Parathyroid adenoma (tissue), 2 donors: ENCODE results near the gene PPM1H.

Experiments
- H2AFZ ChIP-seq: fragments of 300-600 bp; sonication (generic); one replicate; pipeline ENCODE4 v1.7.0; 2017; ENCODE audit warnings: antibody characterized with exemption, mild to moderate bottlenecking
- H3K27ac ChIP-seq: fragments of 300-600 bp; sonication (generic); one replicate; pipeline ENCODE4 v1.7.0; 2017
- H3K27me3 ChIP-seq: fragments of 300-600 bp; sonication (generic); one replicate; pipeline ENCODE4 v1.7.0; 2017; ENCODE audit warnings: low read length; ENCODE audit not compliant: control insufficient read depth, insufficient read depth
- H3K36me3 ChIP-seq: fragments of 300-600 bp; sonication (generic); one replicate; pipeline ENCODE4 v1.7.0; 2017; ENCODE audit warnings: low read length; ENCODE audit not compliant: control insufficient read depth, insufficient read depth
- H3K4me1 ChIP-seq: fragments of 300-600 bp; sonication (generic); one replicate; pipeline ENCODE4 v1.7.0; 2017; ENCODE audit warnings: control low read depth
- H3K4me2 ChIP-seq: fragments of 300-600 bp; sonication (generic); one replicate; pipeline ENCODE4 v1.7.0; 2017; ENCODE audit warnings: low read length
- H3K4me3 ChIP-seq: fragments of 300-600 bp; sonication (generic); one replicate; pipeline ENCODE4 v1.7.0; 2017; ENCODE audit warnings: low read depth, low read length
- H3K79me2 ChIP-seq: fragments of 300-600 bp; sonication (generic); one replicate; pipeline ENCODE4 v1.7.0; 2017; ENCODE audit warnings: control low read depth
- H3K9ac ChIP-seq: fragments of 300-600 bp; sonication (generic); one replicate; pipeline ENCODE4 v1.7.0; 2017; ENCODE audit warnings: mild to moderate bottlenecking
- H3K9me3 ChIP-seq: fragments of 300-600 bp; sonication (generic); one replicate; pipeline ENCODE4 v1.7.0; 2017; ENCODE audit warnings: low read length; ENCODE audit not compliant: control insufficient read depth
- TF ChIP-seq, protein P1 (sequence below): fragments of 300-600 bp; sonication (generic); IDR thresholded peaks from one replicate; pipeline ENCODE4 v1.7.0; 2017; ENCODE audit warnings: antibody characterized with exemption, mild to moderate bottlenecking
- donor health status: primary hyperparathyroidism.

The PPM1H gene

DNA sequence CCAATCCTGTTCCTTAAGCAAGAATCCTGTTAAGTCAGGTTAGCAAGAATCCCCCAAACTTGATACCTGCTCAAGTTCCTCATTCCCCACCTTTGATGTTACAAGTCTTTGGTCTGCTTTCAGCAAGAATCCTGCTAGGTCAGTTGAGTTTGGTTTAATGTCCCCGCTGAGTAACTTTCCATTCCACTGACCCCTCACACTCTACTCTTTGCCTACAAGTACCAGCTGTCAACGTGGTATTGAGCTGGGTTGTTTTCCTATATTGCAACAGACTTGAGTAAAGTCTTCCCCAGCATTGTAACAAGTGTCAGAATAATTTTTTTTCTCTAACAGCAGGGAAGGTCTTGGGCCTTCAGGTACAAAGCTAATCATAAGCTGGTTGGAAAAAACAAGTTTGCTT, 6.3 kb downstream of the PPM1H start:
- no peaks in the 10 kb centered on the region for H3K27me3 ChIP-seq
- H3K4me2 ChIP-seq = no peak overlapping the region
- no peaks in the 10 kb centered on the region for H3K36me3 ChIP-seq
- H3K9ac ChIP-seq = no peak overlapping the region
- peaks cover 49% of the 10 kb centered on the region for H3K79me2 ChIP-seq
- TF ChIP-seq, protein P1, sequence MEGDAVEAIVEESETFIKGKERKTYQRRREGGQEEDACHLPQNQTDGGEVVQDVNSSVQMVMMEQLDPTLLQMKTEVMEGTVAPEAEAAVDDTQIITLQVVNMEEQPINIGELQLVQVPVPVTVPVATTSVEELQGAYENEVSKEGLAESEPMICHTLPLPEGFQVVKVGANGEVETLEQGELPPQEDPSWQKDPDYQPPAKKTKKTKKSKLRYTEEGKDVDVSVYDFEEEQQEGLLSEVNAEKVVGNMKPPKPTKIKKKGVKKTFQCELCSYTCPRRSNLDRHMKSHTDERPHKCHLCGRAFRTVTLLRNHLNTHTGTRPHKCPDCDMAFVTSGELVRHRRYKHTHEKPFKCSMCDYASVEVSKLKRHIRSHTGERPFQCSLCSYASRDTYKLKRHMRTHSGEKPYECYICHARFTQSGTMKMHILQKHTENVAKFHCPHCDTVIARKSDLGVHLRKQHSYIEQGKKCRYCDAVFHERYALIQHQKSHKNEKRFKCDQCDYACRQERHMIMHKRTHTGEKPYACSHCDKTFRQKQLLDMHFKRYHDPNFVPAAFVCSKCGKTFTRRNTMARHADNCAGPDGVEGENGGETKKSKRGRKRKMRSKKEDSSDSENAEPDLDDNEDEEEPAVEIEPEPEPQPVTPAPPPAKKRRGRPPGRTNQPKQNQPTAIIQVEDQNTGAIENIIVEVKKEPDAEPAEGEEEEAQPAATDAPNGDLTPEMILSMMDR = no peak
- H3K4me1 ChIP-seq = peaks cover 39% of the 10 kb centered on the region
- H3K27ac ChIP-seq = no peak overlapping the region
- H2AFZ ChIP-seq = no peak overlapping the region
- no peak overlapping the region for H3K4me3 ChIP-seq
- H3K9me3 ChIP-seq = no peaks in the 10 kb centered on the region

DNA sequence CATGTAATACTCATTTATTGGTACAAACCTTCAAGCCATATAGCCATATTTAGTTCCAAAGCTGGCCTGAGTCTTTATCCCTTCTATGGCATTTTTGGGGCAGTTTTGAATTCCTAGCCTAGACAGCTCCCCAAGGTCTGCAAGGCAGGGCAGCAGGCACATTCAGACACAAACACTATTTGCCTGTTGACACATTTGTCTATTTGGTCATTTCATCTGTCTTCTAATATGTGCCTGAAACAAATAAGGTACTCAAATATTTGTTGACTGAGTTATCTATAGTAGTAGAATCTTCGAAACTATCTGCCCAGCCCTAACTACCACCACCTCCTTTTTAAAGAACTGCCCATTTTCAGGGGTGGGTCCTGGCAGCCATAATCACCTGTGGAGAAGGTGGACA, 9.3 kb downstream of the PPM1H start:
- Histone ChIP-seq H3K4me2 (no peak overlapping the region), H3K9me3 (no peaks in the 10 kb centered on the region), H3K27ac (no peak overlapping the region), H3K27me3 (no peaks in the 10 kb centered on the region), H2AFZ (no peak overlapping the region), H3K36me3 (no peaks in the 10 kb centered on the region), H3K9ac (no peak overlapping the region), H3K4me1 (peaks cover 20% of the 10 kb centered on the region), H3K4me3 (no peak overlapping the region), H3K79me2 (peaks cover 42% of the 10 kb centered on the region)
- TF ChIP-seq, protein P1 = no peak

DNA sequence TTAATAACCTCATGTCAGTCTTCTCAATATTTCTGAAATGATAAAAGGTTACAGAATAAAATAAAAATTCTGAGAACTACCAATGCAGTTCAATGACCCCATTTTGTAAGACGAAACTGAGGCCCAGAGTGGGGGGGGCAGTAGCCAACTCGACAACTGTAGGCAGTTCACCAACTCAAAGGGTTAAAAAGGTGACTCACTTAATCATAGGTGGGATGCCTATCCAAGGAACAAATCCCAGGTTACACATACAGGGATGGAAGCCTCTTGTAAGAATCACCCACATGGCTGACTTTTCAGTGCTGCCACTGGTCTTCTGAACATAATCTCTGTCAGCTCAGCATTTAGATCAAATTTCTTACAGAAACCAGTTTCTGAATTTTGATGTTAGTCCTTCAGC, 10.9 kb downstream of the PPM1H start:
- H3K27ac ChIP-seq = no peak overlapping the region
- no peaks in the 10 kb centered on the region for H3K27me3 ChIP-seq
- H3K9me3 ChIP-seq = no peaks in the 10 kb centered on the region
- no peak overlapping the region for H3K9ac ChIP-seq
- TF ChIP-seq, protein P1 = no peak
- H3K79me2 ChIP-seq = peaks cover 37% of the 10 kb centered on the region
- H2AFZ ChIP-seq = no peak overlapping the region
- H3K4me2 ChIP-seq = no peak overlapping the region
- H3K4me3 ChIP-seq = no peak overlapping the region
- H3K36me3 ChIP-seq = no peaks in the 10 kb centered on the region
- H3K4me1 ChIP-seq = peaks cover 13% of the 10 kb centered on the region

DNA sequence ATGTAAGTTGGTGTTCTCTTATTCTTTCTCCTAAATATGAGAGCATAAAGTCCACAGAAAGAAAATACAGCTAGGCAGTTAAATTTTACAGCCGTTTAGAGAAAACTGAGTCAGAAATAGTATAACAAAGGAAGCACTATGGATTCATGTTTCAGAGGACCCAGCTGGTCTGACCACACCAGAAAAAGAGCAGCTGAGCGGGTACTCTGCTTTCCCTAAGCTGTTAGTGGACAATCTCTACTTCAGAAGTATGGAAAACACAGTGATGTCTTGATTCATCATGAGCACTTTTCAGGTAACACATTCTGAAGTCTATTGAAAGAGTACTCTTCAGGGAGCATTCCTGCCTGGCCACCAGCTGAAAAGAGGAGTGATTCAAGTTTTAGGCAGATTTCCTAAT, 12.4 kb downstream of the PPM1H start:
- H3K79me2 ChIP-seq = peaks cover 36% of the 10 kb centered on the region
- no peaks in the 10 kb centered on the region for H3K9me3 ChIP-seq
- no peak overlapping the region for H3K27ac ChIP-seq
- TF ChIP-seq, protein P1 = no peak
- no peak overlapping the region for H2AFZ ChIP-seq
- H3K4me3 ChIP-seq = no peak overlapping the region
- H3K4me2 ChIP-seq = no peak overlapping the region
- no peak overlapping the region for H3K9ac ChIP-seq
- H3K36me3 ChIP-seq = no peaks in the 10 kb centered on the region
- H3K27me3 ChIP-seq = no peaks in the 10 kb centered on the region
- peaks cover 7% of the 10 kb centered on the region for H3K4me1 ChIP-seq

DNA sequence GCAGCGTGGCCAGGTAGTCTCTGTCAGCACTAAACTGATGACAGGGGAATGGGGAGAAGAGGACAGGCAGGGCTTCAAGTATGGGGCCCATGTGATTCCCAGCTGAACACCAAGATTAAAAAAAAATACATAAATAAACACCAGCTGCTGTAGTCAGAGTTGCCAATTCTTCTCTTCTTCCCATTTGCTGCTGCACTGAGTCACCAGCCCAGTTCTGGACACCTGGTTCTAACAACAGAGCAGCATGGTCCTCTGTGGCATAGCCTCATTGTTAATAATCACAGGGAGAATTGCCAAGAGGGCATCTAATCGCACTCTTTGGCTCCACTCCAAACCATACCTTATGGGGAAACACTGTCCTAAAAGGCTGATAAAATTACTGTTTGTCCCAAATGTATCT, 15.1 kb downstream of the PPM1H start:
- Histone ChIP-seq H2AFZ (no peak overlapping the region), H3K79me2 (peaks cover 40% of the 10 kb centered on the region), H3K9ac (no peak overlapping the region), H3K27me3 (no peaks in the 10 kb centered on the region), H3K9me3 (no peaks in the 10 kb centered on the region), H3K4me2 (no peak overlapping the region), H3K4me3 (no peak overlapping the region), H3K4me1 (peaks cover 13% of the 10 kb centered on the region), H3K36me3 (no peaks in the 10 kb centered on the region), H3K27ac (no peak overlapping the region)
- TF ChIP-seq, protein P1 = no peak
